ENCODE measurements around the gene CDH3. TPM values are rescaled to one million over a fixed set of nuclear protein-coding genes. Genes with fewer than 3 reads are reported as not detected.

Gene CDH3
- total RNA-seq, 4 donors from 2014 or later, result 1.1 to 5.0 (median 3.2) TPM

- Histone ChIP-seq H3K4me1 (no peaks in the 10 kb centered on the region), H3K4me3 (replicated peaks in 1 of 3) (no peak overlapping the region), H3K27me3 (no peaks in the 10 kb centered on the region), H3K27ac (no peak overlapping the region), H3K36me3 (no peaks in the 10 kb centered on the region), H3K9me3 (no peaks in the 10 kb centered on the region)
- DNase-seq, result no peak
- intact Hi-C loops (cut with DNase I), result no loop called here
- 81 to 82% methylated on average over 2 of the region's 2 CpGs for WGBS, 2 donors
- TF ChIP-seq POLR2A (IDR thresholded peaks at IDR 0.05), result no peak
- no peak for TF ChIP-seq CTCF (IDR thresholded peaks at IDR 0.05)
These were observed 19.2 kb downstream of the CDH3 start for GRCh38 chr16:68664297-68664696.

- Histone ChIP-seq H3K36me3 (no peaks in the 10 kb centered on the region), H3K9me3 (no peaks in the 10 kb centered on the region), H3K27ac (no peak overlapping the region), H3K4me1 (no peaks in the 10 kb centered on the region), H3K4me3 (replicated peaks in 1 of 3) (no peak overlapping the region), H3K27me3 (no peaks in the 10 kb centered on the region)
- no peak for TF ChIP-seq CTCF (IDR thresholded peaks at IDR 0.05)
- no peak for TF ChIP-seq POLR2A (IDR thresholded peaks at IDR 0.05)
- DNase-seq, result no peak
- 89 to 91% methylated on average over 5 of the region's 5 CpGs for WGBS, 2 donors
- intact Hi-C loops (cut with DNase I), result no loop called here
These were observed 20.4 kb downstream of the CDH3 start for GRCh38 chr16:68665501-68665900.

GRCh38 chr16:68668266-68668665, 23.2 kb downstream of the CDH3 start:
- no peaks in the 10 kb centered on the region for H3K27me3 ChIP-seq
- 89 to 94% methylated on average over 4 of the region's 4 CpGs for WGBS, 2 donors
- no peak overlapping the region for H3K27ac ChIP-seq
- intact Hi-C loops (cut with DNase I), result no loop called here
- no peak for DNase-seq
- TF ChIP-seq POLR2A (IDR thresholded peaks at IDR 0.05), result no peak
- no peak for TF ChIP-seq CTCF (IDR thresholded peaks at IDR 0.05)
- no peaks in the 10 kb centered on the region for H3K36me3 ChIP-seq
- no peak overlapping the region for H3K4me3 ChIP-seq (replicated peaks in 1 of 3)
- H3K9me3 ChIP-seq, result no peaks in the 10 kb centered on the region
- no peaks in the 10 kb centered on the region for H3K4me1 ChIP-seq

GRCh38 chr16:68676113-68676860, 31.2 kb downstream of the CDH3 start:
- intact Hi-C loops (cut with DNase I), result no loop called here
- Histone ChIP-seq H3K9me3 (no peaks in the 10 kb centered on the region), H3K27me3 (no peaks in the 10 kb centered on the region), H3K4me1 (no peaks in the 10 kb centered on the region), H3K4me3 (replicated peaks in 1 of 3) (no peak overlapping the region), H3K27ac (no peak overlapping the region), H3K36me3 (no peaks in the 10 kb centered on the region)
- 83 to 85% methylated on average over 5 of the region's 5 CpGs for WGBS, 2 donors
- TF ChIP-seq POLR2A (IDR thresholded peaks at IDR 0.05) (no peak), CTCF (IDR thresholded peaks at IDR 0.05) (no peak)
- DNase-seq, result no peak

- H3K36me3 ChIP-seq, result no peaks in the 10 kb centered on the region
- no peak for TF ChIP-seq POLR2A (IDR thresholded peaks at IDR 0.05)
- TF ChIP-seq CTCF (IDR thresholded peaks at IDR 0.05), result no peak
- intact Hi-C loops (cut with DNase I), result no loop called here
- no peak overlapping the region for H3K4me3 ChIP-seq (replicated peaks in 1 of 3)
- no peak overlapping the region for H3K27ac ChIP-seq
- no peaks in the 10 kb centered on the region for H3K4me1 ChIP-seq
- H3K27me3 ChIP-seq, result no peaks in the 10 kb centered on the region
- no peaks in the 10 kb centered on the region for H3K9me3 ChIP-seq
- WGBS, 2 donors, result 91 to 95% methylated on average over 2 of the region's 2 CpGs
- DNase-seq, result no peak
These were observed 35.9 kb downstream of the CDH3 start for GRCh38 chr16:68681038-68681437.
